Spleen (tissue), 7 donors: ENCODE results near the gene CDC5L.

Experiments used
- POLR2AphosphoS5 ChIP-seq, 3 donors: sonication (generic); formaldehyde crosslinking; IDR thresholded peaks; one replicate each; pipeline ENCODE4 v1.5.1; 2017; ENCODE audit warnings: antibody characterized with exemption in 3 of 3
- TF ChIP-seq, protein P1 (sequence below), 11 experiments: fragments of 200-600 bp in 7 of 11; fragments of 450-650 bp in 4 of 11; sonication (generic) in 4 of 11; IDR thresholded peaks in 8 of 11; conservative IDR thresholded peaks in 3 of 11; 1 replicate in 7 of 11; 2 replicates in 4 of 11; pipeline versions ENCODE4 v1.4.0 to v1.8.0; 2016 to 2021; ENCODE audit warnings: antibody characterized with exemption in 11 of 11, inconsistent platforms in 4 of 11, mild to moderate bottlenecking in 1 of 11
- donor health status: DM: no; HTN: no; CAD: no; lungs with moderate emphysema.
- donor health status: DM: no; HTN: no; CAD: no.
- donor health status: DM: no; HTN: no; CAD: no.

DNA sequence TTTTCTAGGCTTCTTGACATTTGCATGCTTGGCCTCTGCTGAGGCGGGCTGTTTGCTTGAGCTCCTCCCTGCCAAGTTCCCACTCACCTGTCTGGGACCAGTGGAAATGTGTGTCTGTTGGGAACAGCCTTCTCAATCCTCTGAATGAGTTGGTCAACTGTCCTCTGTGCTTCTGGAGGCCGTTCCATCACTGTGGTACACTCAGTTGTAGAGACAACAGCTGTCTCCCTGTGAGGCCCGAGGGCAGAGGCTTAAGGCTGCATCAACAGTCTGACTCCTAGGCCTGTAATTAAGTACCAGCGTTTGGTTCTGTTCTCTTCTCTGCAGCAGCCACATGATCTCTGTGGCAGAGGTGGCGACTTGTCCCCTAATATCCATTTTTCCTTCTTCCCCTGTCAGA lies 110.9 kb downstream of the CDC5L start:
- TF ChIP-seq POLR2AphosphoS5 (IDR thresholded peaks at IDR 0.05) = no peak
- TF ChIP-seq, protein P1, sequence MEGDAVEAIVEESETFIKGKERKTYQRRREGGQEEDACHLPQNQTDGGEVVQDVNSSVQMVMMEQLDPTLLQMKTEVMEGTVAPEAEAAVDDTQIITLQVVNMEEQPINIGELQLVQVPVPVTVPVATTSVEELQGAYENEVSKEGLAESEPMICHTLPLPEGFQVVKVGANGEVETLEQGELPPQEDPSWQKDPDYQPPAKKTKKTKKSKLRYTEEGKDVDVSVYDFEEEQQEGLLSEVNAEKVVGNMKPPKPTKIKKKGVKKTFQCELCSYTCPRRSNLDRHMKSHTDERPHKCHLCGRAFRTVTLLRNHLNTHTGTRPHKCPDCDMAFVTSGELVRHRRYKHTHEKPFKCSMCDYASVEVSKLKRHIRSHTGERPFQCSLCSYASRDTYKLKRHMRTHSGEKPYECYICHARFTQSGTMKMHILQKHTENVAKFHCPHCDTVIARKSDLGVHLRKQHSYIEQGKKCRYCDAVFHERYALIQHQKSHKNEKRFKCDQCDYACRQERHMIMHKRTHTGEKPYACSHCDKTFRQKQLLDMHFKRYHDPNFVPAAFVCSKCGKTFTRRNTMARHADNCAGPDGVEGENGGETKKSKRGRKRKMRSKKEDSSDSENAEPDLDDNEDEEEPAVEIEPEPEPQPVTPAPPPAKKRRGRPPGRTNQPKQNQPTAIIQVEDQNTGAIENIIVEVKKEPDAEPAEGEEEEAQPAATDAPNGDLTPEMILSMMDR (IDR thresholded peaks at IDR 0.05 in 8 of 11, conservative IDR thresholded peaks at IDR 0.05 in 3 of 11) = no peak
